ENCODE measurements around the gene CHRM4.

DNA sequence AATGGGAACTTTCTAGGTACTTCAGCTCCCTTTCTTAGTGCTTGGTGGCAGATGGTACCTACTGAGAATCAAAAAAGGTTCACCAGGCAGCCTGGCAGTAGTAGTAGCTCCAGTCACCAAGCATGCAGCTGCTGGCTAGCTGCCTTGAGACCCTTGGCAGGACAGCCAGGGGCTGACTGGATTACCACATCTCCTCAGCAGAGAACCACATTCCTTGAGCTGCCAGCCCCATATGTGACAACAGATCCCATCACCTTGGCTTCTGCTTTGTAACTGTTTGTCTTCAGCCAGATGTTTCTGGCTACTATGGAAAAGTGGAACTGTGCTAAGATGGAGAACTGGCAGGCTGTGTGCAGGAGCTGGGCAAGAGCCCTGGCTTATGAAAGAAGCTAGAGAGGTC, 39.6 kb upstream of the CHRM4 start:
- TF ChIP-seq CTCF (IDR thresholded peaks at IDR 0.05; ENCODE audit: poor library complexity) (no peak), EZH2phosphoT487 (IDR thresholded peaks at IDR 0.05; ENCODE audit: low read depth, severe bottlenecking, unreplicated experiment) (no peak)

Measured in hepatocyte (in vitro differentiated cells).